Head of caudate nucleus (tissue), 42 donors: ENCODE measurements around the gene CETN1.

Experiments
- DNase-seq, 42 donors: peaks; one replicate each; pipeline versions ENCODE4 v3.0.0 to v3.0.0-alpha.2; 2020 to 2021; ENCODE audit warnings: mixed read lengths in 7 of 42
- intact Hi-C: fragments of 100-400 bp; cut with DNase I; formaldehyde crosslinking; loops from one replicate; pipeline ENCODE4 v1.15.0; 2022

The CETN1 gene

DNA sequence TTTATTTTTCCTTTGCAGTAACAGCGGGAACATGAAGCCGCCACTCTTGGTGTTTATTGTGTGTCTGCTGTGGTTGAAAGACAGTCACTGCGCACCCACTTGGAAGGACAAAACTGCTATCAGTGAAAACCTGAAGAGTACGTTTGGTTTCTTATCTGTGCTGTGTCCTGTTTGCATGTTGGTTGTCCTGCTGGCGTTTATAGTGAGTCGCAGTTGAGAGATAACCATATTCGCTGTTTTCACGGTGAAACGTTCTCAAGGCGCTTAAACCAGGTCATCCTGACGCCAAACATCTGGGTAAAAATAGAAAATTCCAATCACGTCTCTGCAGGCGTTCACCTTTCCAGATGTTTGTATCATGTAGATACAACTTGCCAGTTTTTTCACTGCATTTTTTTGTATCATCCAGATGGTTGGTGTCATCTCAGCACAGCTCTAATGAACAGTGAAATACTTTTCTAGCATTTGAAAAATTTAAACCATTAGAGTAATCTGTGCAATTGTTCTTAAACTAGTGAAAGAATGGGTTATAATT is 37.9 kb downstream of the CETN1 start:
- intact Hi-C loops = loop anchor here (5.0 kb wide), 1 partner anchor 326 kb away; no protein-coding TSS in a partner anchor
- DNase-seq = no peak

DNA sequence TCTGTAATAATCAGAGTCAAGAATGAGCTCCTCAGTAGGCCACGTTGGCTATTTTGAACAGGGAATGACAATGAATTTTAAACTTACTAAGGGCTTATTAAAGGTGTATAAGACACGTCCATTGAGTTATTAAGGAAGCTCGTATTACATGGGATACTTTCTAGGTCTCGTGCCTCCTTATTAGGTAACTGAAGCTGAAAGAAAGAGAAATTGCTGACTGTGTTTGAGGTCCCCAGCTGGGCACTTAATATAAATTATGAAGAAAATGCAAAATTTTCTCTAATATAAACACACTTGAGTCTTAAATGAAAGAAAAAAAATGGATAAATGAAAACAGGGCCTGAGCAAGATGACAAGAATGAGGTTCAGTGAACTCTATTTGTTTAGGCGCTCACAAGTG is 38.4 kb downstream of the CETN1 start:
- DNase-seq = no peak
- intact Hi-C loops = loop anchor here (5.0 kb wide), 1 partner anchor 326 kb away; no protein-coding TSS in a partner anchor

- intact Hi-C loops = loop anchor here (10.0 kb wide), 2 partner anchors 93 to 213 kb away; partner anchors contain the start of gene ENOSF1
- DNase-seq = peak in 1 of 42 donors; percentile 21
Measured at GRCh38 chr18:621291-622043, 41.3 kb downstream of the CETN1 start.

DNA sequence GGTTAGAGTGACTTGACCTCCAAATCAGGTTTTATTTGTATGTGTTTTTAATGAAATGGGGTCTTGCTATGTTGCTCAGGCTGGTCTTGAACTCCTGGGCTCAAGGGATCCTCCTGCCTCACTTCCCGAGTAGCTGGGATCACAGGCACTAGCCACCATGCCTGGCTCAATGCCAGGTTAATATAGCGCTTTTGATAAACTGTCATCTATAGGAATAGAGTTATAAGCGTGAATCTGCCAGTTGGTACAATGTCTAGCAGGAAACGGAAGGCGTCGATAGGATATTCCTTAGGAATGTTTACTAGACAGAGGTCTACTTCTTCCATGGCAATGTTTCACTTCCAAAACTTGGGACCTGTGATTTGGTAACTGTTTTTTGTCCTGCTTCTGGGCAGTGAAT is 42.1 kb downstream of the CETN1 start:
- intact Hi-C loops = loop anchor here (10.0 kb wide), 2 partner anchors 93 to 213 kb away; partner anchors contain the start of gene ENOSF1
- DNase-seq = no peak

GRCh38 chr18:623761-624620 is 43.8 kb downstream of the CETN1 start:
- DNase-seq = peak; percentile 51 to 94 (median 79)
- intact Hi-C loops = loop anchor here (10.0 kb wide), 2 partner anchors 91 to 211 kb away; partner anchors contain the start of gene ENOSF1

DNA sequence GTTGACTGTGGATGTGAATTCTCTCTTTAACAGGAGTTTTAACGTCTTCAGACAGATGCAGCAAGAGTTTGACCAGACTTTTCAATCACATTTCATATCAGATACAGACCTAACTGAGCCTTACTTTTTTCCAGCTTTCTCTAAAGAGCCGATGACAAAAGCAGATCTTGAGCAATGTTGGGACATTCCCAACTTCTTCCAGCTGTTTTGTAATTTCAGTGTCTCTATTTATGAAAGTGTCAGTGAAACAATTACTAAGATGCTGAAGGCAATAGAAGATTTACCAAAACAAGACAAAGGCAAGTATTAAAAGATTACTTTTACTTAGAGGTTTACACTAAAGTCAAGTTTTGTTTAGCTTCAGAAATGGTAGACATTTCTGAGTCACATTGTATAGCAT is 47.1 kb downstream of the CETN1 start:
- intact Hi-C loops = loop anchor here (10.0 kb wide), 2 partner anchors 88 to 208 kb away; partner anchors contain the start of gene ENOSF1

DNA sequence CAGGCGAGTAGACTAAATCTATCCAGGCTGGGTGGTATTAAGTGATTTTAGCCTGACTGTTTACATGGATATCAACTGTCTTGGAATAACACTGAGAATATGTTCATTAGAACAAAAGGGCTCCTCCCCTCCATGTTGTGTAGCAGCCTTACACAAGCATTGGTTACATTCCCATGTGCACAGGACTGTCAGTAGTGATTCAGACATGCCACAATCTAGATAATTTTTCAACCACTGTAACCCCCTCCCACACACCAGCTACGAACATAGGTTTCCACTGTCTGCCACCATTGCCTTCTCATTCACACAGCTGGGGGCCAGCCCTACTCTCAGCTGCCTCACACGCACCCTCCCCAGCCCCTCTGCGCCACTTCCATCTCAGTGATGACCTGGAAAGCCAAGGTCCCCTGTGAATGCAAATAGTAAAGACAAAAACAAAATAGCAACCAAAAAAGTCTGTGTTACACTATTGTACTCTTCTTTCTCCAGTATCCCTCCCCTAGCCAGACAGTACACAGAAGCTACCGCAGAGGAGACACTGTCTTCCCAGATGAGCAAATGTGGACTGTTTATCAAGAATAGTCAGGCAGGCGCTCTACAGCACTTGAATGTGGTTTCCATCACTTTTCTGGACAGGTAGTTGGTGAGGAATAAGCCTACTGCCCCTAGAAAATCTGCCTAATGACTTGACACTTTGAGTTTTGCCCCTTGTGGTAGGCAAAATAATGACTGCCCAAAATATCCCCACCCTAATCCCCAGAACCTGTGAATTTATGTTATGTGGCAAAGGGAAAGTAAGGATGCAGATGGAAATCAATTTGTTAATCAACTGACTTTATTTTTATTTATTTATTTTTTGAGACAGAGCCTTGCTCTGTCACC is 49.3 kb downstream of the CETN1 start:
- intact Hi-C loops = loop anchor here (10.0 kb wide), 2 partner anchors 85 to 205 kb away; partner anchors contain the start of gene ENOSF1
- DNase-seq = no peak

More for the DNA sequence above, 47.1 kb downstream of the CETN1 start:
- no peak for DNase-seq

- no peak for DNase-seq
- intact Hi-C loops = no loop called here
Measured at GRCh38 chr18:631560-631959, 51.4 kb downstream of the CETN1 start.
